Esophagus squamous epithelium (tissue), 5 donors: ENCODE data around the gene ARMC5. TPM values are rescaled to one million over a fixed set of nuclear protein-coding genes. Genes with fewer than 3 reads are reported as not detected.

Experiments used
- DNase-seq: peaks from one replicate; lab custom pipeline; 2025; lab: John Stamatoyannopoulos, UW
- H3K27ac ChIP-seq, 4 donors: fragments of 200-600 bp; sonication (generic); one replicate each; pipeline ENCODE4 v1.5.1; 2016 to 2019; ENCODE audit warnings: mild to moderate bottlenecking in 1 of 4
- H3K27me3 ChIP-seq, 4 donors: fragments of 200-600 bp; sonication (generic); 1 replicate in 3 of 4; 2 replicates in 1 of 4; pipeline versions ENCODE4 v1.5.1 to v1.6.0; 2017 to 2021; ENCODE audit warnings: antibody characterized with exemption in 1 of 4
- H3K36me3 ChIP-seq, 3 donors: fragments of 200-600 bp; sonication (generic); one replicate each; pipeline ENCODE4 v1.5.1; 2016 to 2019
- H3K4me1 ChIP-seq, 3 donors: fragments of 200-600 bp; sonication (generic); one replicate each; pipeline ENCODE4 v1.5.1; 2017 to 2019
- H3K4me3 ChIP-seq, 4 donors: fragments of 200-600 bp; sonication (generic); 1 replicate in 3 of 4; 2 replicates in 1 of 4; pipeline ENCODE4 v1.5.1; 2016 to 2019; ENCODE audit warnings: mild to moderate bottlenecking in 2 of 4, moderate library complexity in 1 of 4
- H3K9me3 ChIP-seq, 3 donors: fragments of 200-600 bp; sonication (generic); one replicate each; pipeline ENCODE4 v1.5.1; 2016 to 2019
- CTCF ChIP-seq, 6 experiments: fragments of 450-650 bp in 4 of 6; fragments of 200-600 bp in 2 of 6; sonication (generic) in 2 of 6; IDR thresholded peaks; one replicate each; pipeline ENCODE4 v1.5.1; 2016 to 2019; ENCODE audit warnings: antibody characterized with exemption in 6 of 6, mild to moderate bottlenecking in 4 of 6, moderate library complexity in 4 of 6
- POLR2A ChIP-seq, 4 donors: fragments of 450-650 bp; IDR thresholded peaks; one replicate each; pipeline ENCODE4 v1.6.1; 2017; ENCODE audit warnings: antibody characterized with exemption in 4 of 4, mild to moderate bottlenecking in 4 of 4, moderate library complexity in 3 of 4
- WGBS, 2 donors: methylation state at CpG; one replicate each; pipeline ENCODE4 v1.1.5; 2018; 5-methylcytosine and 5-hydroxymethylcytosine counted together
- intact Hi-C: fragments of 100-400 bp; cut with DNase I; formaldehyde crosslinking; loops from one replicate; pipeline ENCODE4 v1.15.0; 2022
- total RNA-seq, 4 donors: library from RNA; depleted of rRNA; stranded (reverse); fragments of >200 nt; gene quantifications; one replicate each; pipeline ENCODE4 v1.1.0, GENCODE V29; 2016
- donor health status: DM: yes; HTN: yes; CAD: no.

The ARMC5 gene
- total RNA-seq, 4 donors from 2014 or later = 5.9 to 14.8 (median 9.7) TPM

- no peak for DNase-seq
- WGBS, 2 donors = 91 to 94% methylated on average over 11 to 15 of the region's 17 CpGs
- H3K9me3 ChIP-seq = no peaks in the 10 kb centered on the region
- peaks cover 0 to 8% (median 0%) of the 10 kb centered on the region in 3 donors for H3K36me3 ChIP-seq
- H3K4me3 ChIP-seq = no peak overlapping the region
- TF ChIP-seq POLR2A (IDR thresholded peaks at IDR 0.05) (no peak), CTCF (IDR thresholded peaks at IDR 0.05) (no peak)
- peaks cover 0 to 44% (median 0%) of the 10 kb centered on the region in 4 donors for H3K27me3 ChIP-seq
- H3K27ac ChIP-seq = no peak overlapping the region
- intact Hi-C loops = no loop called here
- peaks cover 16 to 26% (median 19%) of the 10 kb centered on the region in 3 donors for H3K4me1 ChIP-seq
Measured at GRCh38 chr16:31485571-31485970, 26.3 kb downstream of the ARMC5 start.

- H3K36me3 ChIP-seq = peaks cover 0 to 13% (median 0%) of the 10 kb centered on the region in 3 donors
- peaks cover 16 to 26% (median 19%) of the 10 kb centered on the region in 3 donors for H3K4me1 ChIP-seq
- no peak for DNase-seq
- H3K4me3 ChIP-seq = no peak overlapping the region
- intact Hi-C loops = no loop called here
- no CpG with 5 or more reads among the region's 5 CpGs for WGBS, 2 donors
- TF ChIP-seq CTCF (IDR thresholded peaks at IDR 0.05) (no peak), POLR2A (IDR thresholded peaks at IDR 0.05) (no peak)
- H3K27me3 ChIP-seq = peaks cover 0 to 44% (median 0%) of the 10 kb centered on the region in 4 donors
- H3K9me3 ChIP-seq = no peaks in the 10 kb centered on the region
- H3K27ac ChIP-seq = no peak overlapping the region
Measured at GRCh38 chr16:31486045-31486444, 26.7 kb downstream of the ARMC5 start.

GRCh38 chr16:31487071-31487719 lies 27.9 kb downstream of the ARMC5 start:
- 13 to 30% methylated on average over 5 to 19 of the region's 48 CpGs for WGBS, 2 donors
- Histone ChIP-seq H3K36me3 (peaks cover 0 to 24% (median under 1%) of the 10 kb centered on the region in 3 donors), H3K27me3 (peaks cover 0 to 44% (median 0%) of the 10 kb centered on the region in 4 donors), H3K4me3 (peak overlapping the region; percentile 39 to 73 (median 55)), H3K27ac (no peak overlapping the region), H3K9me3 (no peaks in the 10 kb centered on the region), H3K4me1 (peaks cover 16 to 26% (median 19%) of the 10 kb centered on the region in 3 donors)
- intact Hi-C loops = no loop called here
- no peak for DNase-seq
- no peak for TF ChIP-seq POLR2A (IDR thresholded peaks at IDR 0.05)
- no peak for TF ChIP-seq CTCF (IDR thresholded peaks at IDR 0.05)

- 0% methylated on average over 2 of the region's 60 CpGs; no CpG with 5 or more reads in 1 of the 2 donors for WGBS, 2 donors
- Histone ChIP-seq H3K27ac (peak overlapping the region in 1 of 4 donors; percentile 4), H3K27me3 (peaks cover 0 to 44% (median 0%) of the 10 kb centered on the region in 4 donors), H3K4me3 (peak overlapping the region; percentile 39 to 73 (median 55)), H3K36me3 (peaks cover 0 to 31% (median 7%) of the 10 kb centered on the region in 3 donors), H3K4me1 (peaks cover 16 to 26% (median 19%) of the 10 kb centered on the region in 3 donors), H3K9me3 (no peaks in the 10 kb centered on the region)
- intact Hi-C loops = no loop called here
- DNase-seq = no peak
- no peak for TF ChIP-seq POLR2A (IDR thresholded peaks at IDR 0.05)
- TF ChIP-seq CTCF (IDR thresholded peaks at IDR 0.05) = no peak
Measured at GRCh38 chr16:31487720-31488467, 28.6 kb downstream of the ARMC5 start.
